Cardiac septum (tissue), 1 donor: ENCODE measurements around the gene C11orf58. TPM values are rescaled to one million over a fixed set of nuclear protein-coding genes. Genes with fewer than 3 reads are reported as not detected.
A peak's percentile ranks its signal among the peaks of the same experiment; 100 is the strongest.

ENCODE experiments used
- DNase-seq: peaks from one replicate; pipeline ENCODE4 v3.0.0-alpha.2; 2020; ENCODE audit warnings: low spot score
- intact Hi-C: fragments of 100-400 bp; cut with DNase I; formaldehyde crosslinking; loops from one replicate; pipeline ENCODE4 v1.14.0; 2022
- long read RNA-seq: library from polyadenylated mRNA; unstranded; transcript quantifications from one replicate; pipeline ENCODE4 v2.0.0, GENCODE V29; 2021
- total RNA-seq: library from RNA; stranded (reverse); fragmentation: NEBNext Ultra II Directional; extraction: Animal tissue kit (Norgen Biotek cat#: 25700); gene quantifications from one replicate; pipeline ENCODE4 v1.2.1, GENCODE V29; 2021
- donor health status: DM: no; HTN: no; CAD: no.

C11orf58 gene
- 106 TPM for total RNA-seq
- long read RNA-seq, transcript C11orf58-201 (5 exons, 2,049 nt): major isoform, 128 of 144 reads
- long read RNA-seq, partial matches to known transcripts: 0 of 144 reads
- long read RNA-seq, other reads (novel, unspliced or antisense): 14 of 144 reads

DNA sequence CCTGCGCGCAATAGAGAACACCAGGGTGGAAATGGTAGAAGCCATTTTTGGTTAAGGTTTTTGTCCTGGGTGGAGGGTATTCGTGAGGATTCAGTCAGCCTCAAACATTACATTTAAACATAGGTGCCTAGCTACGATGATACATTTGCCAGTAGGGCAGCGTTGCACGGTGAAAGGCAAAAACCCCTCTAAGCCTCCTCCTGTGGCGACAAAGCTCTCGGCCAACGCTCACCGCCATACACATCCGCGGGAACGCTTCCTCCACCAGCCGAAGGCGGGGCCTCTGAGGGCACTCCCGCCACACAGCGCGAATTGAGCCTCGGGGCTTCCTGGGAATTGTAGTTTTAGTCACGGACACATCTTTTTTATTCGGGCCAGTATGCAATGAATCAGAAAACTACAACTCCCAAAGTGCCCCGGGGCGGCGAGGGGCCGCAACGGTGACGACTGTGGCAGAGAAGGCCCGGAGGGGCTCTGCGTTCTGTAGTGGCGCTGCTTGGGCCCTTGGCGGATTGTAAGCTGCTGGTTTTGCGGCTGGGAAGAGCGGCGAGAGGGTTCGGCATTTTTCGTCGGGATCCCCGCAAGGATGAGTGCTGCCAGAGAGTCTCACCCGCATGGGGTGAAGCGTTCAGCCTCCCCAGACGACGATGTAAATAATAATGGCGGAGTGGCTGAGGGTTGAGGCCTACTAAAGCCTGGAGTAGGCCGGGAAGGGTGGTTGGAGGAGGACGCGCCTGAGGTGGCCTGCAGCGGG, at the start of gene C11orf58:
Gene C11orf58 (plus strand): TSS at position 455 of the 754 bp plus-strand sequence. CDS start 132 bp downstream, at position 587.
- intact Hi-C loops: no loop called here
- peak; percentile 98 for DNase-seq

DNA sequence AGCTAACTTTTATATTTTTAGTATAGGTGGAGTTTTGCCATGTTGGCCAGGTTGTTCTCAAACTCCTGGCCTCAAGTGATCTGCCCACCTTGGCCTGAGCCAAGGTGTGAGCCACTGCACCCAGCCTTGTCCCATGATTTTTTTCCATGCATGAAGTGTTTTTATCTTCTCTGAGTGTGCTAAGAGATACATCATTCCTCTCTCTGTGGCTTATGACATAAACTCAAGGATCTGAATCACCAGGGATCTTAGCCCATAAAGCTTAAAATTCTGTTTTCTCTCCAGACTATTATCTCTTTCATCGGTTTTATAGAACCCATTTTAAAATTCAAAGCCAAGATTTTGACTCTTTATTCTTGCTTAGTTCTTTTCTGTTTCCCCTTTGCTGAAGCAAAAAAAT, 48.4 kb upstream of the C11orf58 start:
- no peak for DNase-seq
- intact Hi-C loops: no loop called here

DNA sequence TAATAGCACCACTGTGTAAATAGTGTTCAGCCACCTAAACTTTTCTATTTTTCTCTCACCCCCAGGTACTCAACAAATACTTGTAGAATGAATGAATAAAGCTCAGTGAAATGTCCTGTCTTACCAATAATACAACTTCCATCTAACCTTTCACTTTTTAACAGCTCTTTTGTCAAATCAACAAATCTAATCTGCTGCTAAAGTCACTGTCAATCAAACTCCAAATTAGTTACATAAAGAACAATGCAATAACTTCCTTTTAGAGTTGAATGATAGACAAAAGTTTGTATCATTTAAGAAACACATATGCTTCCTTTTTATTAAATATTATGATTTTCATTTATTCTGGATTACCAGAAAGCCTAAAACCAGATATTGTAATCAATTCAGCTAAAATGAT, 34.7 kb upstream of the C11orf58 start:
- intact Hi-C loops: no loop called here
- no peak for DNase-seq

DNA sequence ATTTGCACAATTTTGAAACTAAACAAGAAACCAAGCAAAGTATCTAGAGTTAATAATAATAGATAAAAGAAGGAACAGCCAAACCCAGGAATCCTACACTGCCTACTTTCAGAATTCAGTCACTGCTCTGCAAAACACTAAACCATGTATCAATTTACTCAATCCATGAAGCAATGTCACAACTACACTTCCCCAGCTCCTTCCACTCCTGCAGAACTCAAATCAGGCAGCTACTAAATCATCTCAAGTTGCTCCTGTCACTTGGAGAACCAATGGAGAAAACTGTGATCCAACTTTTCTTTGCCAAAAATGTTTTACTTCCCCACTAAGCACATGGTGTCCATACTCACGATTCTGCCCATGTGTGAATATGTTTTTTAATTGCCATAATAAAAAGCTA, 24.9 kb upstream of the C11orf58 start:
- no peak for DNase-seq

DNA sequence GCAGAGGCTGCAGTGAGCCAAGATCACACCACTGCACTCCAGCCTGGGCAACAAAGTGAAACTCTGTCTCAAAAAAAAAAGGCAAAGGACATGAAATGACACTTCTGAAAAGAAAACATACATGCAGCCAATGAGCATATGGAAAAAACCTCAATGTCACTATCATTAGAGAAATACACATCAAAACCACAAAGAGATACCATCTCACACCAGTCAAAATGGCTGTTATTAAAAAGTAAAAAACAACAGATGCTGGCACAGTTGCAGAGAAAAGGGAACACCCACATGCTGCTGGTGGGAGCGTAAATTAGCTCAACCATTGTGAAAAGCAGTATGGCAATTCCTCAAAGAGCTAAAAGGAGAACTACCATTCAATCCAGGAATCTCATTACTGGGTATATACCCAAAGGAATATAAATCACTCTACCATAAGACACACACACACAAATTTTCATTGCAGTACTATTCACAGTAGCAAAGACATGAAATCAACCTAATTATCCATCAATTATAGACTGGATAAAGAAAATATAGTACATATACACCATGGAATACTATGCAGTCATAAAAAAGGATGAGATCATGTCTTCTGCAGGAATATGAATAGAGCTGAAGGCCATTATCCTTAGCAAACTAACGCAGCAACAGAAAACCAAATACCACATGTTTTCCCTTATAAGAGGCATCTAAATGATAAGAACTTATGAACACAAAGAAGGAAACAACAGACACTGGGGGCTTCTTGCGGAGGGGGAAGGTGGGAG, 15.7 kb upstream of the C11orf58 start:
- intact Hi-C loops: no loop called here
- no peak for DNase-seq

More for the DNA sequence above, 24.9 kb upstream of the C11orf58 start:
- intact Hi-C loops: no loop called here

DNA sequence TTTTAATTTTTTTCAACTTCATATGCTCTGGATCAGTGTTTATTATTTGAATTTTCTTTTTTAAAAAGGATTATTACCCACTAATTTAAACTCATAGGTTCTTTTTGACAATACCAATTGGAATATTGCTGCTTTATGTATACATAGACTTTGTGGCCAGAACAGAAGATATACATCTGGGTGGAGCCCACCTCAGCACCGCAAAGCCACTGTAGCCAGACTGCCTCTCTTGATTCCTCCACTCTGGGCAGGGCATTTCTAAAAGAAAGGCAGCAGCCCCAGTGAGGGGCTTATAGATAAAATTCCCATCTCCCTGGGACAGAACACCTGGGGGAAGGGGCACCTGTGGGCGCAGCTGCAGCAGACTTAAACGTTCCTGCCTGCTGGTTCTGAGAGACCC, 10.6 kb upstream of the C11orf58 start:
- no peak for DNase-seq
- intact Hi-C loops: no loop called here

DNA sequence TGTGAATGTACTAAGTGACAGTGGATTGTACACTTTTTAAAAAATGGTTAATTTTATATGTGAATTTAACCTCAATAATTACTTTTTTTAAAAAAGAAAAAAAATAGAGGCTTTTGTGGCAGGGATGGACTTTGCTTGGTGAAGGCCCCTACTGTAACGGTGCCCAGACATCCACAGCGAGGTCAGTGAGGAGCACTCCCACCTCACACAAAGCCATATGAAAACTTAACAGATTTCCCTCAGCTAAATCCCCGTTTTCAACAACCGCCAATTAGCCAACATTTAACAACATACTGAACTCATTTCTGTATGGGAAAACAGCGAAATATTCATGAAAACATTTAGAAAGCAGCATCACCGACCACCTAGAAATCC, 642 bp upstream of the C11orf58 start:
- intact Hi-C loops: no loop called here
- no peak for DNase-seq

DNA sequence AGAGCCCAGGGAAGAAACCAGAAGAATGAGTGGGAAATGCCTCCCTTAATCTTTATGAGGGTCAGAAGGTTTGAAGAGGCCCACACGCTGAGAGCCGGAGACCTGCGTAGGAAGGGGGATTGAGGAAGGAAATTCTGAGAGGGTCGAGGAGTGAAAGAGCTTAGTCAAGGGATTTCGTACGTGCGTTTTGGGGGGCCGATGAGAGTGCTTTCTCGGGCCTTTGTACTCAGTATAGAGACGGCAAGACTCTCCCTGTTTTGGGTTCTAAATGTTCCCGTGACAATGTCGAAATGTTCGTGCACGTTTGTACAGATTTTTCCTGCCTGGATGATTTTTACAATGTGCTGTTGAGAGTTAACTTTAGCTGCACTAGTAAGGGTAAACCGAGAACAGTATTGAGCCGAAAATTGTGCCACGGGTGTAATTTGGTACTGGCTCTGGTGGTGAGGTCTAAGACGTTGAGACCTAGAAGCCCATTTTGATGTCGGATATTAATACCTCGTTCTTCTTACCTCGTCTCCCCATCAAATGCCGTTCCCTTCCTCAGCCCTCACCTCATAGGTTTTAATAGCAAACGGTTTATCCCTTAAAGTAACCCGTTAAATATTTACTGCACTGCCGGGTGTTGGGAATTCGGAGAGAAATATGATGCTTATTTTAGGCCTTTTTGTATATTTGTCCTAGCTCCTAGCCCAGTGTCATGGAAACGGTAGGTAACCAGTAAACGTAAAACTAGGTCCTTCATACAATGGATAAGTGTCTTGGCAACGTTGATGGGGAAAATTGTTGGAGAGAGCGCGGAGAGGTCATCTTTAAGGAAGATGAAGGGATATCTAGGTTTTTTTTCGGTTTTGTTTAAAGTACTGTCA, 734 bp downstream of the C11orf58 start:
- no peak for DNase-seq
- intact Hi-C loops: no loop called here

DNA sequence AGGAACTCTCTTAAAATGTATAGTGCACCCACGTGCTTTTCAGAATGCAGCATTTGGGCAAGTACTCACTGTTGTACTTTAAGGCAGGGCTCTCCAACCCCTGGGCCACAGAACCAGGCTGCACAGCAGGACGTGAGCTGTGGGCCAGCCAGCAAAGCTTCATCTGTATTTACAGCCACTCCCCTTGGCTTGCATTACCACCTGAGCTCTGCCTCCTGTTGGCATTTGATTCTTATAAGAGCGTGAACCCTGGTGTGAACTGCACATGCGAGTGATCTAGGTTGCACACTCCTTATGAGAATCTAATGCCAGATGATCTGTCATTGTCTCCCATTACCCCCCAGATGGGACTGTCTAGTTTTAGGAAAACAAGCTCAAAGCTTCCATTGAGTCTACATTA, 3.0 kb downstream of the C11orf58 start:
- intact Hi-C loops: no loop called here

DNA sequence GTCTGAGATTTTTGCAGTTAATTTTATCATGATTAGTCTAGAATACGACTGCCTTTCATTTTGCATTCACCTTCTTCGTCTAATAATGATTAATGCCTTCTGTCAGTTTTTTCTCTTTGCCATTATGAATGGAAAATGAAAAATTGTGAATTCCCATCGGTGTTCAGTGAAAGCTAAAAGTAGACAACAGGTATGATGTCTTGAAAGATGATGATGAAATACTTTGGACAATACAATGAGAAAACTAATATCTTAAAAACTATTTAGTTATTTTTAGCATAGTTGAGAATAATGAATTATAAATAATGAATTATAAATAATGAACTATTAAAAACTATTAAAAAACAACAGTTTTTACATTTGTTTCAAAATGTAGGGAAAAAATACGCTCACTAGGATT, 5.0 kb downstream of the C11orf58 start:
- intact Hi-C loops: no loop called here

More for the DNA sequence above, 3.0 kb downstream of the C11orf58 start:
- no peak for DNase-seq

DNA sequence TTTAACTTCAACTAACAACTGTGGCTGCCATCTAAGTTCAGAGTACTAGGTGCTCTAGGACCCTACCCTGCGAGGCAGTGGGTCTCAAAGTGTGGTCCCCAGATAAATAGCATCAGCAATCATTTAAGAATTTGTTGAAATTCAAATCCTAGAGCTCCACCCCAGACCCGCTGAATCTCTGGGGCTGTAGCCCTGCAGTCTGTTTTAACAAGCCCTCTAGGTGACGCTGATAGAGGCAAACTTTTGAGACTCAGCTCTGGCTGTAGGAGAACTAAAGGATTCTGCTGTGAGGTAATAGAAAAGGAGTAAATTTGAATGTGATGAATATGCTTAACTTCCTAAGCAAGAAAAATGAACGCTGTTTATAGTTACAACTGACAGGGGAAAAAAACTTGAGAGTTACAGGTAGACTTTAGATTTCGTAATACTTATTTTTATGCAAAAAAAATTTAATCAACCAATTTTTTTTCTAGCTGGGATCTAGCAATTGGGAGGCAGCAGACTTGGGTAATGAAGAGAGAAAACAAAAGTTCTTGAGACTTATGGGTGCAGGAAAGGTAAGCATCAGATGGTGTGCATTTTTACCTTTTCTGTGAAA, 5.8 kb downstream of the C11orf58 start:
- intact Hi-C loops: no loop called here

More for the DNA sequence above, 5.0 kb downstream of the C11orf58 start:
- DNase-seq: no peak

DNA sequence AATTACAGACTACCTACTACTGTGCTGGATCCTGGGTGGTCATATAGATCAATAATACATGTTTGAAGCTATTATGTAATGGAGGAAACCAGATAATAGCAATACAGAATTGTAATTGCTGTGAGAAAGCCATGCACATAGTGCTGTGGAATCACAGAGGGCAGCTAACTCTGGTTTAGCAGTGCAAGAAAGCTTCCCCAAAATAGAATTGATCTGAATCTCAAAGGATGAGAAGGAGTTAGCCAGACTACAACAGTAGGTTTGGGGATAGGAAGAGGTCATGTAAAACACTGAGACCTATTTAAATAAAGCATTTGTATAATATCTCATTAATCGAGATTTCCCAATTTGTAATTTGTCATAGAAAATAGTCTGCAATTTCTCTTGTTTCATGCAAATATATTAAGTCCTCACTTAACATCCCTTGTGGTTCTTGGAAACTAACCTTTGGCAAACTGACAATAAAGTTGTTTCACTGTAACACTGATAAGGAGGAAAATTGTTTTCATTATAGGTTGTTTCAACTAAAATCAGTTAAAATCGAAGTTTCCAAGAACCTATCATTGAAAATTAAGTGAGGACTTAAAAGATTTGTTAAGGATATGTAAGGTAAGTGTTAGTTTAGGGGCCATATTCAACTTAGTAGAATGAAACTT, 7.6 kb downstream of the C11orf58 start:
- intact Hi-C loops: no loop called here
- DNase-seq: no peak

More for the DNA sequence above, 5.8 kb downstream of the C11orf58 start:
- no peak for DNase-seq

DNA sequence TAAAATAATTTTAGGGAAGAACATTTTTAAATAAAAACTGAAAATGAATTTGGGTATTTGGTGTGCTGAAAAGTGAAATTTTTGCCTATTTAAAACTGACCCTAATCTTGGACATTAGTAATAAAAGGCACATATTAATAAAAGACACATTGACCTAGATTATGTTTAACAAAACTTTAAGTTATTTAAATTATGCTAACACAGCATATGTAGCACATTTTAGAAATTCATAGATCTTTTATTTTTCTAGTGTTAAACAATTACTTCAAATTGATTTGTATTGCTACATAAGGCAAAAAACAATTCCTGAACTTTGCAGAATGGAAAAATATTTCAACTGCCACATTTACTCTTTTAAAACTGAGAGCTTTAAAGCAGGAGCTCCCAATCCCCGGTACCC, 10.6 kb downstream of the C11orf58 start:
- intact Hi-C loops: no loop called here
- no peak for DNase-seq

DNA sequence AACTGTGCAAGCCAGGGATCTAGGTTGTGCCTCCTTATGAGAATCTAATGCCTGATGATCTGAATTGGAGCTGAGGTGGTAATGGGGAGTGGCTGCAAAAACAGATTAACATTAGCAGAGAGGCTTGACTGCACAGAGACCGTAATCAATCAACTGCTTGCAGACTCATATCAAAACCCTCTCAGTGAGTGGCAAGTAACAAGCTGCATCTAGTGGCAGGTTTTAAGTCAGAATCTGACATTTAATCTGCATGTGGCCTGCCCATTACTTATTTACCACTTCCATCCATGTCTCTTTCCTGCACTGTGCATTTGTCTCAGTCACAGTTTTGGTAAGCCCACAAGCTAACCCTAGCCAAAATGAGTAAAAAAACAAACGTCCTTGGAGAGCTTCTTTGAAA, 11.2 kb downstream of the C11orf58 start:
- no peak for DNase-seq
- intact Hi-C loops: no loop called here

DNA sequence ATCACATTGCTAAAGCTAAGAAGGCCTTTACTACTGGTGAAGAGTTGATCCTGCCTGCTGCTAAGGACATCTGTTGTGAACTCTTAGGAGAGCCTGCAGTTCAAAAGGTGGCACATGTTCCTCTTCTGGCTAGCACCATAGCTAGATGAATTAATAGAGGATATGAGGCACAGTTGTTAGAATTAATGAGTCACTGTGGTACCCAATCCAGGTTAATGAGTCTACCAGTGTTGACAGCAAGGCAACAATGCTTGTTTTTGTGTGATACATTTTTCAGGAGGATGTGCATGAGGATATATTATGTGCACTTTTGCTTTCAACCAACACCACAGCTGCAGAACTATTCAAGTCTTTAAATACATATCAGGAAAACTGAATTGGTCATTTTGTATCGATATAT, 12.0 kb downstream of the C11orf58 start:
- no peak for DNase-seq
- intact Hi-C loops: no loop called here

DNA sequence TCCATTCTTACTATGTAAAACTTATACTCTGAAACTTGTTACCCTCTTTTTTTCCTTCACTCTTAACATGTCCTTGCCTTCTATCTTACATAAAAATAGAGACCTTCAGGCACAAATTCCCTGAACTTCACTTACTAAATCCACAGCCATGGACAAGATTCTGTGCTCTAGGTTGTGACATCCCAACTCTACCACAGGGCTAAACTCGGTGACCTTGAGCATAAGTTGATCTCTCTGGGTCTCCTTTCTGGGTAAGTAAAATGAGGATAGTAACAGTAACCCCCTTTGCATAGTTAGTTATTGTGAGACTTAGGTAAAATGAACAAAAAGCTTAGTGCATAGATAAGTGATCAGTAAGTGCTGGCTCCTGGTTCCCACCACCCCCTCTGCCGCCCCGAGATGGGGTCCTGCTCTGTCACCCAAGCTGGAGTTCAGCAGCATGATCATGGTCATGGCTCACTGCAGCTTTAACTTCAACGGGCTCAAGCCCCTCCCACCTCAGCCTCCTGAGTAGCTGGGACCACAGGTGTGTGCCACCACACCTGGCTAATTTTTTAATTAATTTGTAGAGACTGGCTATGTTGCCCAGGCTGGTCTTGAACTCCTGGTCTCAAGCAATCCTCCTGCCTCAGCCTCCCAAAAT, 20.1 kb downstream of the C11orf58 start:
- intact Hi-C loops: no loop called here

DNA sequence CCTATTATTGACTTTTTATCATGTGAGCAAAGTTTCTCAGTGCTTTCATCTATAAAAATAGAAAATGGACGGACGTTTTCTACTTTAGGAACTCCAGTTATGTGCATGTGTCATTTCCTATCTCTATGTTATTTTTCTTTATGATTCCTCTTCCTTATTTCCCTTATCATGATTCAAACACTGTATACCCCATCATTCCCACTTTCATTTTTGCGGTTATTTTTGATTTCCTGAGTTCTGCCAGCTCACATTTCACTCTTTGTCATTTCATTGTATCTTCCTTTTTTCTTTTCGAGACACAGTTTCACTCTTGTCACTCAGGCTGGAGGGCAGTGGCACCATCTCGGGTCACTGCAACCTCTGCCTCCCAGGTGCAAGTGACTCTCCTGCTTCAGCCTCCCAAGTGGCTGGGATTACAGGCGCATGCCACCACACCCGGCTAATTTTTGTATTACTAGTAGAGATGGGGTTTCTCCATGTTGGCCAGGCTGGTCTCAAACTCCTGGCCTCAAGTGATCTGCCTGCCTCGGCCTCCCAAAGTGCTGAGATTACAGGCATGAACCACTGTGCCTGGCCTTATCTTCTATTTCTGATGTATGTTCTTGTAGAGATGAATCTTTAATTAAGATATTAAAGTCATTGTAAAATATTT, 21.5 kb downstream of the C11orf58 start:
- intact Hi-C loops: no loop called here
- no peak for DNase-seq

More for the DNA sequence above, 20.1 kb downstream of the C11orf58 start:
- no peak for DNase-seq

DNA sequence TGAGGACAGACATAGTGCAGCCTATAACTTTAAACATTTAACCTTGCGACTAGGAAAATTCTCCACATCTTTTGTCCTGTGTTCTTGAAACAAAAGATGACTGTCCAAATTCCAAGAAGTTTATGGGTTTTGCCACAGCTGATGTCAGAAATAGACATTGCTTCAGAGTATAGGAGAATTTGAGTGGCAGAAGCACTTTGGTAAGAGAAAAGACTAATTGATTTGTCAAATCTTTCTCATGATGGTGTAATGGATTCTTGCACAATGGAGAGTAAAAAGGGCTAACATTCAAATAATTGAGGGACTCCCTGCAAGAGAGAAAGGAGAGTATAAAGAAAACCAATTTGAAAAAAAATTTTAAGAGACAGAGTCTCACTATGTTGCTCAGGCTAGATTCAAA, 25.3 kb downstream of the C11orf58 start:
- intact Hi-C loops: no loop called here
- no peak for DNase-seq
